ENCODE results near the gene MYO3B.

MYO3B gene

GRCh38 chr2:170643346-170643745, 465.4 kb downstream of the MYO3B start:
- CTCF ChIA-PET: interaction anchor here (0.6 kb wide), 1 partner anchor 29 kb away, joined by 3 read pairs; no protein-coding TSS in a partner anchor
- POLR2A ChIA-PET: no interaction called here
- TF ChIP-seq, protein P1, sequence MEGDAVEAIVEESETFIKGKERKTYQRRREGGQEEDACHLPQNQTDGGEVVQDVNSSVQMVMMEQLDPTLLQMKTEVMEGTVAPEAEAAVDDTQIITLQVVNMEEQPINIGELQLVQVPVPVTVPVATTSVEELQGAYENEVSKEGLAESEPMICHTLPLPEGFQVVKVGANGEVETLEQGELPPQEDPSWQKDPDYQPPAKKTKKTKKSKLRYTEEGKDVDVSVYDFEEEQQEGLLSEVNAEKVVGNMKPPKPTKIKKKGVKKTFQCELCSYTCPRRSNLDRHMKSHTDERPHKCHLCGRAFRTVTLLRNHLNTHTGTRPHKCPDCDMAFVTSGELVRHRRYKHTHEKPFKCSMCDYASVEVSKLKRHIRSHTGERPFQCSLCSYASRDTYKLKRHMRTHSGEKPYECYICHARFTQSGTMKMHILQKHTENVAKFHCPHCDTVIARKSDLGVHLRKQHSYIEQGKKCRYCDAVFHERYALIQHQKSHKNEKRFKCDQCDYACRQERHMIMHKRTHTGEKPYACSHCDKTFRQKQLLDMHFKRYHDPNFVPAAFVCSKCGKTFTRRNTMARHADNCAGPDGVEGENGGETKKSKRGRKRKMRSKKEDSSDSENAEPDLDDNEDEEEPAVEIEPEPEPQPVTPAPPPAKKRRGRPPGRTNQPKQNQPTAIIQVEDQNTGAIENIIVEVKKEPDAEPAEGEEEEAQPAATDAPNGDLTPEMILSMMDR (IDR thresholded peaks at IDR 0.05; ENCODE audit: control extremely low read depth, extremely low read depth, low read depth, missing control alignments): no peak
- DNase-seq (ENCODE audit: extremely low spot score): no peak

- TF ChIP-seq, protein P1 (IDR thresholded peaks at IDR 0.05; ENCODE audit: control extremely low read depth, extremely low read depth, low read depth, missing control alignments): no peak
- CTCF ChIA-PET: interaction anchor here (1.2 kb wide), 1 partner anchor 10 kb away, joined by 3 read pairs; no protein-coding TSS in a partner anchor
- DNase-seq (ENCODE audit: extremely low spot score): no peak
- POLR2A ChIA-PET: no interaction called here
These were observed 469.9 kb downstream of the MYO3B start for GRCh38 chr2:170647741-170648436.

DNA sequence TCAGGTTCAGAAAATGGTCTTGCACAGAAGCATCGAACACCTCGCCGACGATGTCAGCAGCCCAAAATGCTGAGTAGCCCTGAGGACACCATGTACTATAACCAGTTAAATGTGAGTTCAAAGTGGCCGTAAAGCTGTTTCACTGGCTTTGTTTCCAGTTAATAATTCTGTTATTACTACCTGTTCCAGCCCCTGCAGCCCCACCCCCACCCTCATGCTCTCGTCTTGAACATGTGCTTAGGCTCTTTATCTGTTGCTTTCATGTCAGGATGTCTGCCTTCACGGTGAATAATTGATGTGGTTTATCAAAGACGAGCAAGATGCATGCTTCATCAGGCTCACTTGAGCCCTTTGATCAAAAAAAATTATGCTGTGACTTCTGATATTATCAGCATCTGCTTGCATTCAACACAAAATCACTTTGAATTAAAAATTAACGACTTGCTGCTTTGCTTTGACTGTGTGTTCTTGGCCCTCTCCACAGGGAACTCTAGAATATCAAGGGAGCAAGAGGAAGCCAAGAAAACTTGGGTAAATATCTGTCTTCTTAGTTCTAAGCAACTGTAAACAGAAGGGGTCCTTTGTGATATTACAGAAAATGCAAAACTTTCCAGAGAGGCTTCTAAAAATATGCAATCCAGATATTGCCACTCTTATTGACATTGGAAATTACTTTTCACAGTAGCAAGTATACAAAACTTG, 473.8 kb downstream of the MYO3B start:
- no peak for DNase-seq (ENCODE audit: extremely low spot score)
- TF ChIP-seq, protein P1 (IDR thresholded peaks at IDR 0.05; ENCODE audit: control extremely low read depth, extremely low read depth, low read depth, missing control alignments): no peak
- CTCF ChIA-PET: no interaction called here
- POLR2A ChIA-PET: no interaction called here

DNA sequence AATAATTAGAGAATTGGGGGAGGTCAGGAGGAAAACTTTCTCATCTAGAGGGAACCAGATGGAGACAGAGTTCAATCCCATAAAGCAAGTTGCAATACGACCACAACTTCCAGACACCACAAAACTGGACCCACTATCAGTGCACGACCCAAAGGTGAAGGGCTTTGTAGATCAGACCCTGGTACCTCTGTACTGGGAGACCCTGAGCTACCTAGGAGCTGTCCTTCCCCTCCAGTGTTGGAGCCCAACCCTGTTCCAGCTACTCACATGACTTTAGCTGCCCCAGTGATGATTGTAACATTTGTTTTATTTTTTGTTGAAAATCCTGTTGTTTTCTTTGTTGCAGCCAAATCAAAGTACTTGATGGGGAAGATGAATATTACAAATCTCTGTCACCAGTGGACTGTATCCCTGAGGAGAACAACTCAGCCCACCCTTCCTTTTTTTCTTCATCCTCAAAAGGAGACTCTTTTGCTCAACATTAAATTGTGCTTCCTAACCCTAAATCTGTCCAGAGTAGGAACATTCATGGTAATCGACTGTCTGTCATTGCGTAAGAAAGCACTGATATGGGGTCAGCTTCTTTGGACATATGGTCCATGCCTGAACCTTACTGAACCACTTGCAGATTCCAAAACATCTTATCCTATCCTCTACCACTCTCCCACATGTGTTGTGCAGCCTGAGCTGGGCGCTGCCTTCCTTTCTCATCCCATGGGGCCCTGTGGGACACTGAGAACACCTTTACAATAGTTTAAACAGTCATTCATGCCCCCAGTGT, 474.9 kb downstream of the MYO3B start:
- CTCF ChIA-PET: no interaction called here
- TF ChIP-seq, protein P1 (IDR thresholded peaks at IDR 0.05; ENCODE audit: control extremely low read depth, extremely low read depth, low read depth, missing control alignments): no peak
- POLR2A ChIA-PET: no interaction called here
- DNase-seq (ENCODE audit: extremely low spot score): no peak

- DNase-seq (ENCODE audit: extremely low spot score): no peak
- CTCF ChIA-PET: no interaction called here
- POLR2A ChIA-PET: no interaction called here
- TF ChIP-seq, protein P1 (IDR thresholded peaks at IDR 0.05; ENCODE audit: control extremely low read depth, extremely low read depth, low read depth, missing control alignments): no peak
These were observed 478.7 kb downstream of the MYO3B start for GRCh38 chr2:170656669-170657068.

DNA sequence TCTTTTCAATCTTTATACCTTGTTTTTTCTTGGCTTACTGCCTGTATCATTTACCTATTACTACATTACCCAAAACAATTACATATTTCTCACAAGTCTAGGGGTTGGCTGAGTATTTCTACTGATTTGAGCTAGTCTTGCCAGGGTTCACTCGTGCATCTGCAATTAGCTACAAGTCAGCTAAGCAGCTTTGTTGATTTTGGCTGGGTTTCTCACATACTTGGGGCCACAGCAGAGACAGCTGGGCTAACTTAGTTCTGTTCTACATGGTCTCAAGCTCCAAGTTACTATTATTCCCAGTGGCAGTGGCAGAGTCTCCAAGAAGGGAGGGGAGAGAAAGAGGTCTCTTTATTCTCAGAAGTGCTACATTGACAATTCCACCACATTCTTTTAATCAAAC, 482.5 kb downstream of the MYO3B start:
- POLR2A ChIA-PET: no interaction called here
- TF ChIP-seq, protein P1 (IDR thresholded peaks at IDR 0.05; ENCODE audit: control extremely low read depth, extremely low read depth, low read depth, missing control alignments): no peak
- CTCF ChIA-PET: no interaction called here
- no peak for DNase-seq (ENCODE audit: extremely low spot score)
